Activated CD4-positive, alpha-beta T cell treated with anti-CD3 and anti-CD28 coated beads, Interleukin-2, amount 50 U/mL, for 24 hours (primary cell): ENCODE results near the gene RTN4.

Experiments used
- DNase-seq, 2 donors: peaks; one replicate each; pipeline ENCODE4 v3.0.0-alpha.2; 2020; ENCODE audit warnings: low read depth in 1 of 2, low spot score in 1 of 2

The RTN4 gene

GRCh38 chr2:54975598-54976492 is 74.4 kb downstream of the RTN4 start:
- no peak for DNase-seq

GRCh38 chr2:54975175-54975574 is 75.1 kb downstream of the RTN4 start:
- no peak for DNase-seq

GRCh38 chr2:54969940-54970338 is 80.3 kb downstream of the RTN4 start:
- DNase-seq: no peak

DNA sequence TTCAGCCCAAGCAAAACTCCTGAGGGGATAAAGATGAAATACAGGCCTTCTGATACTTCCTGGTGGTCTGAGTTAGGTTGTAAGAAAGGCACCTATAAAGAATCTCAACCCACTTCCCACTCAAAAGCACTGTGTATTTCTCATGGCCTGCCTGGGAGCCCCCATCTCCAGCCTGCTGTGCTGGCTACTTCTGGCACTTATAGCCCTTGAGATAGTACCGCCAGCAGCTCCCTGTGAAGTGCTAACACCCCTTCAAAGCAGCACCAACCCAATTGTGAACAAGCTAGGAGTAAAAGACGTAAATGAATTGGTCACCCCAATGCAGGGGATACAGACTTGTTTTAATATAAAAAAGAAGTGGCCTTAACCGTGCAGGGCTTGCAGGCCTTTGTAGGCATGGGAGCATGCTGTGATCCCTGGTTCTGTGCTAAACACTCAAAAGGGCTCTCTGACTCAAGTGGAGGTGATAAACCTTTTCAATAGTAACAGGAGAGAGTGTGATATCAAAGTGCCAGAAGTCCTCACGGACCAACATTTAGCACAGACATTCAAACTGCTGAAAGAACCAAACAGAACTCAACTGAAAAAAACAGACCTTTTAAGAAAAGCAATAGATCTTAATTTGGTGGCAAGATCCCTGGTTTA is 80.8 kb downstream of the RTN4 start:
- DNase-seq: no peak

DNA sequence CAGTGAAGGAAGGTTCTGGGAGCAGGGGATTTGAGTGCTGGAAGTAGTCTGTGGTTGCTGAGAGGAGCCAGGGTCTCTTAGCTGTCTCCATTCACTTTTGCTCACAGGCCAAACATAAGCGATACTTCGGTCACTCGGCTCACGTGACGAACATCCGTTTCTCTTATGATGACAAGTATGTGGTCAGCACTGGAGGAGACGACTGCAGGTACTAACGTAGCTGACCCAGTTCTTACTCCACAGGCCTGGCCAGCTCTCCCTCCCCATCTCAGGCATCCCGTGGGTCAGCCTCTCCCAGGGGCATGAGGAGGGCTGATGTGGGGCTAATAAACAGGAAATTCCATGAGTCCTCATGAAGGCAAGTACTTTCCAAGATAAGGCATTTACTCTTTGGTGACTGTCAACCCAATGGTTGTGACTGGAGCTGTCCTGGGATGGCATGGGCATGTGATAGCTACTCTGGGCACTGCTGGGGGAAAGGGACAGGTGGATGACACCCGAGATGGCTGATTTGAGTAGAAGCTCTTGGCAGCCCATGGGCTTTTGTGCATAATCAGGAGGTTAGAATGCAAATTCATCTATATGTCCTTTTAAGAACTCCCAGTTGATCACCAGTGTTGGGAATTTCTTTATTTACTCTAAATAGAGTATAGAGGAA is 81.6 kb downstream of the RTN4 start:
- DNase-seq: no peak

GRCh38 chr2:54967759-54968365 is 82.4 kb downstream of the RTN4 start:
- no peak for DNase-seq

GRCh38 chr2:54967269-54967668 is 83.0 kb downstream of the RTN4 start:
- no peak for DNase-seq

GRCh38 chr2:54966837-54967236 is 83.4 kb downstream of the RTN4 start:
- DNase-seq: no peak

GRCh38 chr2:54966165-54966832 is 84.0 kb downstream of the RTN4 start:
- DNase-seq: no peak

- DNase-seq: no peak
These were observed 84.8 kb downstream of the RTN4 start for GRCh38 chr2:54965425-54965824.

DNA sequence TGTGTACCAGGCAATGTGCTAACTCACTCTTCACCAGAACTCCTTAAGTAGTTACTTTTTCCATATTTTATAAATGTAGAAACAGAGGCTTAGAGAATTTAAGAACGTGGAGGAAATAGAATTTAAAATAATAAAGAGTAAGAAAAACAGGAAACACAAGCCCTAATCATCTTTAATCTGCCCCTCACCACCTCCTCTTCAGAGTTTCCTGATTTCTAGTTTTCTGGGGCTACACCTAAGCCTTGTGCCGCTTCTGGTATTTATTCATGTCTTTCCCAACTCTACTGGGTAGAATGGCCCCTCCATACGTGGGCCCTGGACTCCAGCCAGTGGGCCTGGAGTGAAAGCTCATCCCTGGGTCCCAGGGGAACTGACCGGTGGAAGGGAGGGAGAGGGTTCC is 85.4 kb downstream of the RTN4 start:
- no peak for DNase-seq

DNA sequence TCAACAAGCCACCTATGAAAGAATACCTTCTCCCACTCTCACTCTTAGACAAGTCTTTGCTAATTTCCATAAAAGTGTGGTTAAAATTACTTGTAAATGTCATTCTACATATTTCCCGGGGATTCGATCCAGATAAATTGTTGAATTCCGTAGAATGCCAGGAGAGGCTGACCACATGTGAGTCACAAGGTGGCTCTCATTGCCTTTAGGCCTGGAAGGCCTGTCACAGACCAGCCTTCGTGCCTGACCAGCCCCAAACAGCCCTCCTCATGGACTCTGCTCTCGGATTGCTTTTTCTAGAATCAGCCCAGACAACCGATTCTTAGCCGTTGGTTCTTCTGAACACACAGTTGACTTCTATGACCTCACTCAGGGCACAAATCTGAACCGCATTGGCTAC is 86.0 kb downstream of the RTN4 start:
- no peak for DNase-seq

- no peak for DNase-seq
These were observed 86.8 kb downstream of the RTN4 start for GRCh38 chr2:54963476-54963875.

GRCh38 chr2:54962935-54963440 is 87.3 kb downstream of the RTN4 start:
- no peak for DNase-seq

- no peak for DNase-seq
These were observed 87.7 kb downstream of the RTN4 start for GRCh38 chr2:54962511-54962910.

DNA sequence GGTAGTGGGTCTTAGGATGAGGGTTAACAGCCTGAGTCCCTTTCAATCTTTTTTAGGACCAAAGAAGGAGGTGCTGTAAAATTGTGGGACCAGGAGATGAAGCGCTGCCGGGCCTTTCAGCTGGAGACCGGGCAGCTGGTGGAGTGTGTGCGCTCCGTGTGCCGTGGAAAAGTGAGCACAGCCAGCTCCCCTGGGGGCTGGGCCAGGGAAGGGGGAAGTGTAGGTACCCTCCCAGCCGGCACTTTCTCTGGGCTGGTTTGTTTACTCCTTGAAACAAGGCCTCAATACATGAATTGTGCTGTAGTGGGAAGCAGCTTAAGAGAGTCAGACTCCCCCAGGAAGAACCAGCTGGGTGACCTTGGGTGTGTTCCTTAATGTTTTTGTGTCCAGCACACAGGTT is 90.1 kb downstream of the RTN4 start:
- no peak for DNase-seq

- DNase-seq: no peak
These were observed 91.4 kb downstream of the RTN4 start for GRCh38 chr2:54958717-54959371.

DNA sequence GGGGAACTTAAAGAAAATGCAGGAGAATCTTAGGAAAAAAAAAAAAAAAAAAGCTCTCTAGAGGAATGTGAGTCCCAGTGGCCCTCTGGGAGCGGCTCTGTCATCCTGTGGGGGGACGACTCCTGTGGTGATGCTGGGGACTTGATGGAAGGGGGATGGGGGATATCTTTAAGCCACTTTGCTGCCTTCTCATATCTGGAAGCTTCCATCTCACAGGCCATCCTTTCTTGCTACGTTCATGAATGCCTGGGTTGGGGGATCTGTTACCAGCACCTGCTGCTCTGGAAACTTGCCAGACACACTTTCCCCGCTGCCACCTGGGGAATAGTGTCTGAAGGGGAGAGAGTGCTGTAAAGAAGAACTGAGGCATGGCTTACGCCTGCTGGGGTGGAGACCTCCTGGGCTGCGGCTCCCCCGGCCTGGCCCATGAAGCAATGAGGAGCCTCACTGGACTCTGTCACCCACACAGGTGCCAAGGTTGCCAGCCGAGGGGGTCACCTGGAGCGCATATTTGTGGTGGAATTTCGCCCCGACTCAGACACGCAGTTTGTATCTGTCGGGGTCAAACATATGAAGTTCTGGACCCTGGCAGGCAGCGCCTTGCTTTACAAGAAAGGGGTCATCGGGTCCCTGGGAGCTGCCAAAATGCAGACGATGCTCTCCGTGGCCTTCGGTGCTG is 92.8 kb downstream of the RTN4 start:
- no peak for DNase-seq

DNA sequence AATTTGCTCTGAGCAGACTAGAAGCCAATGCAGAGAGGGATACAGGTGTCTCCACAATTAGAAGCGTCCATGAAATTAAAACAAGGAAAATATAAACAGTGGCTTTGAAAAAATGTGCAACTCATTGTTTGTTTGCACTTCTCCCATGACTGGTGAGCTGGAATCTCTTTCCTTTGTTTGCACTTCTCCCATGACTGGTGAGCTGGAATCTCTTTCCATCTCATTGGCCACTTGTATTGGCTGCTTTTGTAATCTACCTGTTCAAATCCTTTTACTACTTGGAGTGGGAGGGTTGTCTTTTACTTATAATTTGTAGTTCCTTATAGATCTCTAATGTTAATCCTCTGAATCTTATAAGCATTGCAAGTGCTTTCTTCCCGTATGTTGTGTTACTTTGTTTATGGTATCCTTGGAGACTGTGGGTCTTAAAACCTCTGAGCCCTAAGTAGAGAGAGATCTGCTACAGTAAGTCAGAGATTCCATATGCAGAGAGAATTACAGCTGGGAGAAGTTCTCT is 94.1 kb downstream of the RTN4 start:
- no peak for DNase-seq
